Adipose tissue (tissue), 3 donors: ENCODE results near the gene ISG15. TPM values are rescaled to one million over a fixed set of nuclear protein-coding genes. Genes with fewer than 3 reads are reported as not detected.

Experiments
- H3K27ac ChIP-seq: one replicate; pipeline ENCODE4 v1.5.1; 2013; ENCODE audit warnings: low read depth, low read length
- WGBS, 3 donors: extraction: QIAGEN DNeasy Blood & Tissue Kit; methylation state at CpG; one replicate each; pipeline ENCODE4 v1.1.7; 2013; 5-methylcytosine and 5-hydroxymethylcytosine counted together
- polyA plus RNA-seq, 3 donors: library from polyadenylated mRNA; stranded (reverse); fragments of 200-250 nt; gene quantifications; one replicate each; pipeline ENCODE4 v1.2.3, GENCODE V29; 2013
- donor health status: healthy with polysubstance abuse.
- donor health status: Bipolar disorder and iron deficiency.
- donor health status: healthy.

ISG15 gene
- 10 to 100 TPM; 43.7 to 83.5 (median 44.3) TPM for polyA plus RNA-seq

DNA sequence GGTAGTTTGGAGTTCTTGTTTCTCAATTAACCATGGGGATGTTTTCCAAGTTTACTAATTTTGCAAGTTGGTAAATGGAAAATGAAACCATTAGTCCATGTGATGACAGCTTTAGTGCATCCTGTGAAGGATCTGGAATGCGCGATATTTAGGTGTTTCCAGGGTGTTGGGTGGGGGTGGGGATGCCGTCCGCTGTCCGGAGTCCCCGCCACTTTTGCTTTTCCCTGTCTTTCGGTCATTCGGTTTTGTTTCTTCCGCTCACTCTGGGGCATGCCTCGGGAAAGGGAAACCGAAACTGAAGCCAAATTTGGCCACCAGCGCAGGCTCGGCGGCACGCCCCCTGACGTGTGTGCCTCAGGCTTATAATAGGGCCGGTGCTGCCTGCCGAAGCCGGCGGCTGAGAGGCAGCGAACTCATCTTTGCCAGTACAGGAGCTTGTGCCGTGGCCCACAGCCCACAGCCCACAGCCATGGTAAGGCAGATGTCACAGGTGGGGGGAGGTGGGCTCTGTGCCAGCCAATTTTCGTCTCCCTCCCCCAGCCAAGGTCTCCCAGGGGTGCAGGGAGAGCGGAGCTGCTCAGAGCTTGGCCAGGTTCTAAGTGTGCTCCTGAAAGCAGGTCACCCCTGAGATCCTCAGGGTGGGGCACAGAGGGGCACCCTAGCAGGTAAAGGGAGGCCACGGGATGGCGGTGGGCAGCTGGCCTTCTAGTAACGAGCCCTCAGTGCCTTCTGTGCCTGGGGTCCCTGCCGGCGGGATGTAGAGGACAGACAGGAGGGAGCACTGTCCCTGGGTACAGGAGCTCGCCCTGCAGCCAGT lies at the start of gene ISG15:
Gene ISG15, plus strand, starts transcription at position 393 of the 817 bp plus-strand sequence. Its CDS starts 77 bp downstream, at position 470.
- no peak within 1 kb of the TSS for H3K27ac ChIP-seq
- 1 to 7% (median 3%) methylated on average over 29 to 30 of the region's 30 CpGs for WGBS, 3 donors

DNA sequence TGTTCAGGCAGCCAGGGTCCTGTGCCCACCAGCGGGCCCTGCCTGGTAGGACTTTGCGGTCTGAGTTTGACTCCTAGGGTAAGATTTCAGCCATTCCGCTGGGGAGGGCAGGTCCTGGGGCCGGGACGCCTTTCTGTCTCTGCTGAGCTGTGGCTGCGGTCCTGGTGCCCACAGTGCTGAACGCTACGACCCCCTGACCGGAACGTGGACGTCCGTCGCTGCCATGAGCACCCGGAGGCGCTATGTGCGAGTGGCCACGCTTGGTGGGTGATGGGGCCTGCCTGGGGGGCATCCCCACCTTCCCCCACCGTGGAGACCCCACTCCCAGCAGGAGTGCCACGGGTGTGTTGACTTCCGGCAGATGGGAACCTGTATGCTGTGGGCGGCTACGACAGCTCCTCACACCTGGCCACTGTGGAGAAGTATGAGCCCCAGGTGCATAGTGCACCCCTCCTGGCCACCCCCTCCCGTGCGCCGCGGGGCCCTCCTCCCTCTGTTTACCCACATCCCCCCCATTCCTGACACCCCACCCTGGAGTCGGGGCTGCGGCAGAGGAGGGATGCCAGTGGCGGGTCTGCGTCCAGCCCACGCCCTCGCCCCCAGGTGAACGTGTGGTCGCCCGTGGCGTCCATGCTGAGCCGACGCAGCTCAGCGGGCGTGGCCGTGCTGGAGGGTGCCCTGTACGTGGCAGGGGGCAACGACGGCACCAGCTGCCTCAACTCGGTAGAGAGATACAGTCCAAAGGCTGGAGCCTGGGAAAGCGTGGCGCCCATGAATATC lies 49.4 kb upstream of the ISG15 start:
- WGBS, 3 donors: 92 to 94% (median 93%) methylated on average over 41 to 47 of the region's 47 CpGs
- no peak overlapping the region for H3K27ac ChIP-seq

DNA sequence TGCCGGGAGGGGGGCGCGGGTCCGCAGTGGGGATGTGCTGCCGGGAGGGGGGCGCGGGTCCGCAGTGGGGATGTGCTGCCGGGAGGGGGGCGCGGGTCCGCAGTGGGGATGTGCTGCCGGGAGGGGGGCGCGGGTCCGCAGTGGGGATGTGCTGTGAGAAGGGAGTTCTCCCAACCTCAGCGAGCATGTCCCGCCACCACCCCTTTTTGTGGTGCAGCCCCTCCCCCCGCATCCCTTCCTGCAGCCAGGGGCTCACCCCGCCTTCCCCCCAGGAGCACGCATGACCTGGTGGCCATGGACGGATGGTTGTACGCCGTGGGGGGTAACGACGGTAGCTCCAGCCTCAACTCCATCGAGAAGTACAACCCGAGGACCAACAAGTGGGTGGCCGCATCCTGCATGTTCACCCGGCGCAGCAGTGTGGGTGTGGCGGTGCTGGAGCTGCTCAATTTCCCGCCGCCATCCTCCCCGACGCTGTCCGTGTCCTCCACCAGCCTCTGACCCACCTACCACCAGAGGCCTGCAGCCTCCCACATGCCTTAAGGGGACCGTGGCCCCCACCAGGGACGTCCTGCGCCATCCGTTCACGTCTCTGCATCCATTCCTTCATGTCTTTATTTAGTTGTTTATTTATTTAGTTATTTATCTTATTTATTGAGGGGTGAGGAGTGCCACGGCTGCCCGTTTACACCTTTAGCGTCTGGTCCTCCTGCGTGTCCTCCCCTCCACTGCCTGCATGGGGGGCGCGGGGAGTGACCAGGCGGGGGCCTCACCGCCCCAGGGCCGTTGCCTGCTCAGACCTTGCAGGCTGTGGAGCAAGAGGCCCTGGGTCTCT lies 48.4 kb upstream of the ISG15 start:
- no peak overlapping the region for H3K27ac ChIP-seq
- 92 to 94% (median 92%) methylated on average over 38 to 39 of the region's 51 CpGs for WGBS, 3 donors

DNA sequence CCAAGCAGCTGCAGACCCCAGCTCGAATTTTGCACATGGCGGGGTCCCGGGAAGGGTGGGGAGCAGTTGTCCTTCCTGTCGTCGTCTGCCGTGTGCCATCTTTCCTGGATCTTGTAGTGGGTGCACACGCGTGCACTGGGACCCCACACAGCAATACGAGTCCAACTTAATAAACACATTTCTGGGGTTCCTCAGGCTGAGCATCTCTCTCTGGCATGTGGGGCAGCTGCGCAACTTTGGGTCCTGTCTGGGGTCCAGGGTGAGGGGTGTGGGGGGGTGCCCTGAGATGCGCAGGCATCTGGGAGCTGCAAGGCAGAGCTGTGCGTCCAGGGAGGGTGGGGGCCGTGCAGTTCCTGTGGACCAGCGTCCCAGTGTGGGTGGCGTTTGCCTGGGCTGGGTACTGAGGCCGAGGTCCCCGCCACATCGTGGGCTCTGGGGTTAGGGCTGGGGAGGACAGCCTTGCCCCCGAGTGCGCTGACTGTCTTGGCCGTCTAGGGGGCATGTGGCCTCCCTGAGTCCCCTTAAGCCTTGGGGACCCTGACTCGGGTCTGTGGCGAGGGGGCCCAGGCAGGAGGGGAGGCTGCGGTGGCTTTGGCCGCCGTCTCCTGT lies 47.7 kb upstream of the ISG15 start:
- H3K27ac ChIP-seq: no peak overlapping the region
- WGBS, 3 donors: 74 to 89% (median 78%) methylated on average over 24 to 26 of the region's 26 CpGs

DNA sequence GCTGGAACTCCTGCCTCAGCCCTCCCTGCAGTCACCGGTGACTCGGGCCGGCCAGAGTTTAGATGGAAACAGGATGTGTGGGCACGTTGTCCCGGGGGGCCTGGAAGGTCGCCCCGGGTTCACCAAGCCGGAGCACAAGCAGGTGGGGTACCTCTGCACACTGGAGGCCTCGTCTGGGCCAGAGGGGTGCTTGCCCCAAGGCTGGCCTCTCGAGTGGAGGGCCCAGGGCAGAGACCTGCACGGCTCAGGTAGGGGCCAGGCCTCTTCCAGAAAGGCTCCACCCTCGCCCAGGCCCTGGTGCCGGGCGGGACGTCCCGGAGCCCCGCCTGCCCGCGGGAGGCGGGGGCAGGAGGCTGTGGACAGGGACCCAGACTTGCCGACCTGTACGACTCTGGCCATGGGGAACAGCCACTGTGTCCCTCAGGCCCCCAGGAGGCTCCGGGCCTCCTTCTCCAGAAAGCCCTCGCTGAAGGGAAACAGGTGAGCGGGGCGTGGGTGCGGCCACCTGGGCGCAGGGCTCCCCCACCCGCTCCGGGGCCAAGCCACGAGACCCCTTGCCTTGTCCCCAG lies 47.1 kb upstream of the ISG15 start, which contains the start of gene PLEKHN1:
Gene PLEKHN1, plus strand, starts transcription at position 348 of the 569 bp plus-strand sequence. Its CDS starts 50 bp downstream, at position 398.
- WGBS, 3 donors: 7 to 12% (median 12%) methylated on average over 26 to 31 of the region's 31 CpGs

DNA sequence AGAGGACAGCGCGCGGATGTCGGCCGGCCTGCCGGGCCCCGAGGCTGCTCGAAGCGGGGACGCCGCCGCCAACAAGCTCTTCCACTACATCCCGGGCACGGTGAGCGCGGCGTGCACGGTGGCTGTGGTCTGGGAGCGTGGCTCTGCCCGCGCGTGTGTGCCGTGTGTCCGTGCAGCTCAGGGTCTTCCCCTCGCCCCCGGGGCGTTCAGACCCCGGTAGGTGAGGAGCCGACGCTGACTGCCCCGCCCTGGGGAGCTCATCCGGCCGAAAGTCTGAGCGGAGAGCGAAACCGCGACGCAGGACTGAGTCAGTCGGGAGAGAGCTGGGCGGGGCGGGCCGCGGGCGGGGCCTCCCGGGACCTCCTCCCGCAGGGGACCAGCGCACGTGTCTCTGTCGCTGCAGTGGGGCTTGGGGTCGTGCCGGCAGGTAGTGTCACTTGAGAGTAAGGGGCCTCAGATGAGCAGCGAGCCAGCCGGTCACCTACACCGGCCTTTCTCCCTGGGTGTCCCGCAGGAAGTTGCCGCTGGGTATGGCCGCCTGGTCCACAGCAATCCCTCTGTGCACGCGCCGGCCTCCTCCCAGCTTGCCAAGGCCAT lies 46.5 kb upstream of the ISG15 start:
- WGBS, 3 donors: 1 to 2% (median 1%) methylated on average over 47 to 60 of the region's 60 CpGs
- no peak overlapping the region for H3K27ac ChIP-seq

More for the DNA sequence above, 47.1 kb upstream of the ISG15 start, which contains the start of gene PLEKHN1:
- no peak within 1 kb of the TSS for H3K27ac ChIP-seq

DNA sequence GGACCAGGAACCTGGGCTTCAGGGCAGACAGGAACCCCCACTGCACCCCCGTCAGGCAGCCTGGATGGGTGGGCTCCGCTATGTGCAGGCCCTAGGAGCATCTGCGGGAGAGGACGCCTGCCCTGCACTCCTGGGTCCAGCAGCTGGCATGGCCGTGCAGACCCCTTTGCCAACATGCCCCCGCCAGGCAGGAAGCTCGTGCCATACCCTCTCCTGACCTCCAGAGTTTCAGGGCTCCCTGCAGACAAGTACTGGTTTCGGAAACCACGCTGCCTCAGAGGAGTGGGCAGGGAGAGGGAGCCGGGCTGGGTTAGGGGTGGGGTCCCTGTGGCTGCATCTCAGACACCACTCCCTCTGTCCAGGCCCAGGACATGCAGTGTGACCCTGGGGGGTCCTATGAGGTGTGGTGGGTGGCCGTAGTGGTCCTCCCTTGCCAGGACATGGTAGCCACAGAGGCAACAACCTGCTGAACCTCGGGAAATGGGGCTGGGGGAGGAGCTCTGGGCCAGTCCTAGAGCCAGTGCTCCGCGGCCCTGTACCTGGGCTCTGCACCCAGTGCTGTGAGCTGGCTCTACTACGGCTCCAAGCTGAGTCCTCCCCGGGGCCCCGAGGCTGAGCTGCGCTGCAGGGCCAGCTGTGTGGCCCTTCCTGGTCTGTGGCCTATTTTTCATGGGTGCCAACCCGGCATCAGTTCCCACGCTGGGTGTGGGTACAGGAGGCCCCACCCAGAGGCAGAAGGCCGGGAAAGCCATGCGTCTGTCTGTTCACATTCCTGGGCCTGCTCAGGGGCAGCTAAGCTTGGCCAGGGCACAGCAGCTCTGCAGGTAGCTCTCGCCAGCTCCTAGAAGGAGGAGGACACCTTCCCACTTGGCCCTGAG lies 45.6 kb upstream of the ISG15 start:
- H3K27ac ChIP-seq: no peak overlapping the region
- WGBS, 3 donors: 63 to 74% (median 72%) methylated on average over 21 to 23 of the region's 23 CpGs

DNA sequence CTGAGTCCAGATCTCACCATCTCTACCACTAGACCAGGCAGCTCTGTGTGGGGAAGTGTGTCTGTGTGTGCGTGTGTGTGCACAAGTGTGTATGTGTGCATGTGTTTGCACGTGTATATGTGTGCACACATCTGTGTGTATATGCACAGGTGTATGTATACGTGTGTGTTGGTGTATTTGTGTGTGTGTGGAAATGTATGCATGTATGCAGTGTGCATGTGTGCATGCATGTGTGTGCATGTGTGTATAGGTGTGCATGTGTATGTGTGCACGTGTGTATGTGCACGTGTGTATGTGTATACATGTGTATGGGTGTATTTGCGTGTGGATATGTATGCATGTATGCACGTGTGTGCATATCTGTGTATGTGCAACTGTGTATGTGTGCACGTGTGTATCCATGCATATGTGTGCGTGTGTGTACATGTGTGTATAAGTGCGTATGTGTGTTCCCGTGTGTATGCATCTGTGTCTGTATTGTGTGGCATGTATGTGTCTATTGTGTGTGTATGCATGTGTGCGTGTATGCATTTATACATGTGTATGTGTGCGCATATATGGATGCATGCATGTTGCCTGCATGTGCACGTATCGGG lies 43.9 kb upstream of the ISG15 start:
- WGBS, 3 donors: 78 to 82% (median 79%) methylated on average over 15 of the region's 15 CpGs
- H3K27ac ChIP-seq: no peak overlapping the region

DNA sequence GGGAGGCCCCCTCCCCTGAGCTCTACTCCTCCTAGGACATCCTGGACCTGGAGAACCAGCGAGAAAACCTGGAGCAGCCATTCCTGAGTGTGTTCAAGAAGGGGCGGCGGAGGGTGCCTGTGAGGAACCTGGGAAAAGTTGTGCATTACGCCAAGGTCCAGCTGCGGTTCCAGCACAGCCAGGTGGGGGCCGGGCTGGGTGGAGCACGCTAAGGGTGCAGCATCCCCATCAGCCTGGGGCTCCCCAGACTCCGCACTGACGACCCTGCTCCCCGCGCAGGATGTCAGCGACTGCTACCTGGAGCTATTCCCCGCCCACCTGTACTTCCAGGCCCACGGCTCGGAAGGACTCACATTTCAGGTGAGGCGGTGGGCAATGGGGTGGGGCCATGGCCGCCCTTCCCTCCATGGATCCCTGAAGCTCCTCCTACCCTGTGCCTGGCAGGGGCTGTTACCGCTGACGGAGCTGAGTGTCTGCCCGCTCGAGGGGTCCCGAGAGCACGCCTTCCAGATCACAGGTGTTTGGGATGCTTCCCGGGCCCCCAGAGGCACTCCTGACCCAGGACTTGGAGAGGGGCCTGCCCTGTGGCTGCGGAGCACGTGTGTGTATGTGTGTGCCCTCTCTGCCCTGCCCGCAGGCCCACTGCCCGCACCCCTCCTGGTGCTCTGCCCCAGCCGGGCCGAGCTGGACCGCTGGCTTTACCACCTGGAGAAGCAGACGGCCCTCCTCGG lies 42.9 kb upstream of the ISG15 start:
- H3K27ac ChIP-seq: no peak overlapping the region
- 12 to 18% (median 17%) methylated on average over 25 to 33 of the region's 33 CpGs for WGBS, 3 donors

DNA sequence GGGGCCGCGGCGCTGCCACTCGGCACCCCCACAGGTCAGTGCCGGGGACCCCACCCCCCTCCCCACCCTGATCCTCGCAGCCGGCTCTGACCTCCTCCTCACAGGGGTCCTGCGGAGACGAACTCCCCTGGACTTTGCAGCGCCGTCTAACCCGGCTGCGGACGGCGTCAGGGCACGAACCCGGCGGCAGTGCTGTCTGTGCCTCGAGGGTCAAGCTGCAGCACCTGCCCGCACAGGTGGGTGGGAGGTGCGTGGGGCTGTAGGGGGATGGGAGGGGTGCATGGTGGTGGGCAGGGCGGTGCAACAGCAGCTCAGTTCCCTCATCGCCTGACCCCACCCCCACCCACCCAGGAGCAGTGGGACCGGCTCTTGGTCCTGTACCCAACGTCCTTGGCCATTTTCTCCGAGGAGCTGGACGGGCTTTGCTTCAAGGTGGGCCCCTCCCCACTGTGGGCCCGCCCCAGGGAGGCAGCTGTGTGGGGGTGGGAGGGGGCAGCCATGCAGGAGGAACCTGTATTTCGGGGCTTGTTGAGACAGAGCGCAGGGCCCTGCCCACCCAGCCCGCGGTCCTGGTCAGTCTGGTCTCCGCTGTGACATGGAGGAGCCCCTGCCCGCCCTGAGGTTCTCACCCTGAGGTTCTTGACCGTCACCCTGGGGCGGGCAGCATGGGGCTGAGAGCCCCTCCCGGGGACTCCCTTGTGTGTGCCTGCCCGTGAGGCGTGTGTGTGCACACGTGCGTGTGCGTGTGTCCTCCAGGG lies 42.1 kb upstream of the ISG15 start:
- no peak overlapping the region for H3K27ac ChIP-seq
- 37 to 48% (median 40%) methylated on average over 22 to 42 of the region's 42 CpGs for WGBS, 3 donors

DNA sequence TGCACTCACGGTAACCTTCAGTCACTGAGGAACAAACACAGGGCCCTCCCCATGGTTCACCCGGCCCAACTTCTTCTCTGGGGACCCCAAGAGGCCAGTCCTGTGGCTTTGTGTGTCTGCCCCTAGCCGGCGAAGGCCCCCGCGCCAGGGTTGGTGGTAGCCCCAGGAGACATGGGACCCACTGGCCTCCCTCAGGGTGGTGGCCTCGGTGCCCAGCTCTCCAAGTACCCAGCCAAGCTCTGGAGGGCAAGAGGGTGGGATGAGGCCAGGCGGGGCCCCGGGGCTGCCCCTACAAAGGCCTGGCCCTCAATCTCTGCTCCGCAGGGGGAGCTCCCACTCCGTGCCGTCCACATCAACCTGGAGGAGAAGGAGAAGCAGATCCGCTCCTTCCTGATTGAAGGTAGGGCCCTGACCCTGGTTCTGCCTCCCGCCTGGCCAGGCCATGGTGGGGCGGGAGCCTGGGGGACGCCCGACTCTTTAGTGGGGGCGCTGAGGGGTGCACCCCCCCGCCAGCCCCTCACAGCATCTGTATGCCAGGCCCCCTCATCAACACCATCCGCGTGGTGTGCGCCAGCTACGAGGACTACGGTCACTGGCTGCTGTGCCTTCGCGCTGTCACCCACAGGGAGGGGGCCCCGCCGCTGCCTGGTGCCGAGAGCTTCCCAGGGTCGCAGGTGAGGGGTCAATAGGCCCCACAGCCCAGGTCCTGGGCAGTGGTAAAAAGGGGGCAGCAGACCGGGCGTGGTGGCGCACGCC lies 41.4 kb upstream of the ISG15 start:
- H3K27ac ChIP-seq: no peak overlapping the region
- WGBS, 3 donors: 74 to 83% (median 74%) methylated on average over 33 to 34 of the region's 34 CpGs

DNA sequence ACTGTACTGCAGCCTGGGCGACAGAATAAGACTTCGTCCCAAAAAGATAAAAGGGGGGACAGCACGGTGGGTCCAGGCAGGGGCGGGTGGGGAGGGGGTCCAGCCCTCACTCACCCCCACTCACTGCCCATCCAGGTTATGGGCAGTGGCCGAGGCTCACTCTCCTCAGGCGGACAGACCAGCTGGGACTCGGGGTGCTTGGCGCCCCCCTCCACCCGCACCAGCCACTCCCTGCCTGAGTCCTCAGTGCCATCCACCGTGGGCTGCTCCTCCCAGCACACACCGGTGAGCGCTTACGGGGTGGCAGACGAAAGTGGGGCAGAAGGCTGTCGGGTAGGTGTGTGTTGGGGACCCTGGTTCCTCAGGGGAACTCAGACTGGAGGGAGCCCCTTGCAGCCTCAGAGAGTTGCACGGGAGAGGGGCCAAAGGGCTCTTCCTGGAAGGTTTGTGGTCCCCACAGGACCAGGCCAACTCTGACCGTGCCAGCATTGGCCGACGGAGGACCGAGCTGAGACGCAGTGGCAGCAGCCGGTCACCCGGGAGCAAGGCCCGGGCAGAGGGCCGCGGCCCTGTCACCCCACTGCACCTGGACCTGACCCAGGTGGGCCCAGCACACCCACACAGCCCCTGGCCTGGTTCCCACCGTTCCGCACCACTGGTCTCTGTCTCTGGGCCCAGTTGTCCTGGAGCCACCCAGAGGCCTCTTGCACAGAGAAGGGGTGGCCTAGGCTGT lies 40.4 kb upstream of the ISG15 start:
- WGBS, 3 donors: 76 to 81% (median 81%) methylated on average over 27 to 28 of the region's 28 CpGs
- no peak overlapping the region for H3K27ac ChIP-seq

DNA sequence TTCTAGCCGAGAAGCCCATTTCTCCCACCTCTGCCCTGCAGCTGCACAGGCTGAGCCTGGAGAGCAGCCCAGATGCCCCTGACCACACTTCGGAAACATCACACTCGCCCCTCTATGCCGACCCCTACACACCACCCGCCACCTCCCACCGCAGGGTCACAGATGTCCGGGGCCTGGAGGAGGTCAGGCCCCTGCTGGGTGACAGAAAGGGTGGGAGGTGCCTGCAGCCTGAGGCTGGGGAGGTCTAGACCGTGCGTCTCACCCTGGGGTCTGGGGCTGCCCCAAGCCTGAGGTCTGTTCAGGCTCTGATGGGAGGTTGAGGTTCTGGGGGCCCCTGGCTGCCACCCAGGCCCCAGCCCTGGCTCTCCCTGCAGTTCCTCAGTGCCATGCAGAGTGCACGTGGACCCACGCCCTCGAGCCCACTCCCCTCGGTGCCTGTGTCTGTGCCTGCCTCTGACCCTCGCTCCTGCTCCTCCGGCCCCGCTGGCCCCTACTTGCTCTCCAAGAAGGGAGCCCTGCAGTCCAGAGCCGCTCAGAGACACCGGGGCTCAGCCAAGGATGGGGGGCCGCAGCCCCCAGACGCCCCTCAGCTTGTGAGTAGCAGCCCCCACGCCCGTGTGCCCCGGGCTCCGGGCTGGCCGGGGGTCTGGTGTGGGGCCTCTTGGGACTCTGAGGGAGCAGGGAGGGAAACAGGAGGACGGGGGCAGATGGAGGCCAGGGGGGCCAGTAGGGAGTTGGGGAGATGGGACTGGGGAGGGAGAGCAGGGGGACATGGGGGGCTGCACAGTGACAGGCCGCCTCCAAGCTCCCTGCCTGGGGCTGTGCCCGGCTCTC lies 39.6 kb upstream of the ISG15 start:
- WGBS, 3 donors: 77 to 81% (median 79%) methylated on average over 25 to 28 of the region's 28 CpGs
- no peak overlapping the region for H3K27ac ChIP-seq
